ENCODE measurements around the gene GSE1.

DNA sequence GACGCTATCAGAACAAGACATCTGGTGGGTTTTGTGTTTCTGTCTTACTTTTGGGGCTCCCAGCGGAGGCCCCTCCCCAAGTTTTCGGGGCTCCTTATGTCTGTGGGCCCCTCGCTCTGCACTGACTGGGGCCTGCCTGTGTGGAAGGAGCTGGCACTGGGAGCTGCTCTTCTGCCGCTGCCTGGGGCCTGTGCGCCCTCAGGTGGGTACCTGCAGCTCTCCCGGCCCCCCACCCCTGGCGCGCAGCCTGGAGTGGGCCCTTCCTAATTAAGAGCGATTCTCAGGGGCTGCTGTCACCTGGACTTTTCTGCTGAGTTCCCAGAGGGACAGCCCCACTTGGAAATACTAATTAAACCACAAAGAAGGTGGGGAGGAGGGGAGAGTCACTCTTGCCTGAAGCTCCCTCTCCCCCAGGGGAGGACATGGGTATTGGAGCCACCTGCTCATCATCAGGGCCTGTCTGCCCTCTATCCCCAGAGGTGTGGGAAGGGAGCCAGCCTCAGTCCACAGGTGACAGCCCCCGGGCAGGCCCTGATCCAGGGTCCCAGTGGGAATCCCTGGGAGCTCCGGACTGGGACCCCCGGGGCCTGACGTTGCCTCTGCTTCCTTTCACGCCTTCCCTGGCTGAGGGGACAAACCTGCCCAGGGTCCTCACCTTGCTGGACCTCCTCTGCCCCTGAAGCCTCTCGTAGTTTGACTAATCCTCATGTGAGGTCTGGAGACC lies 36.5 kb downstream of the GSE1 start:
- TF ChIP-seq, protein P1, sequence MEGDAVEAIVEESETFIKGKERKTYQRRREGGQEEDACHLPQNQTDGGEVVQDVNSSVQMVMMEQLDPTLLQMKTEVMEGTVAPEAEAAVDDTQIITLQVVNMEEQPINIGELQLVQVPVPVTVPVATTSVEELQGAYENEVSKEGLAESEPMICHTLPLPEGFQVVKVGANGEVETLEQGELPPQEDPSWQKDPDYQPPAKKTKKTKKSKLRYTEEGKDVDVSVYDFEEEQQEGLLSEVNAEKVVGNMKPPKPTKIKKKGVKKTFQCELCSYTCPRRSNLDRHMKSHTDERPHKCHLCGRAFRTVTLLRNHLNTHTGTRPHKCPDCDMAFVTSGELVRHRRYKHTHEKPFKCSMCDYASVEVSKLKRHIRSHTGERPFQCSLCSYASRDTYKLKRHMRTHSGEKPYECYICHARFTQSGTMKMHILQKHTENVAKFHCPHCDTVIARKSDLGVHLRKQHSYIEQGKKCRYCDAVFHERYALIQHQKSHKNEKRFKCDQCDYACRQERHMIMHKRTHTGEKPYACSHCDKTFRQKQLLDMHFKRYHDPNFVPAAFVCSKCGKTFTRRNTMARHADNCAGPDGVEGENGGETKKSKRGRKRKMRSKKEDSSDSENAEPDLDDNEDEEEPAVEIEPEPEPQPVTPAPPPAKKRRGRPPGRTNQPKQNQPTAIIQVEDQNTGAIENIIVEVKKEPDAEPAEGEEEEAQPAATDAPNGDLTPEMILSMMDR (IDR thresholded peaks at IDR 0.05): no peak
- no peak for TF ChIP-seq POLR2A (IDR thresholded peaks at IDR 0.05)
